NCI-H748 treated with DMSO at 0.1 percent for 48 hours (cell line): Measurements from ENCODE around the gene HSP90AA1.
"Not testable (repeated sequence)": the region's sequence is repeated elsewhere in the genome, so short reads cannot be mapped to it uniquely, and the experiment has no call there.

Source experiments
- DNase-seq: peaks from one replicate; lab custom pipeline; 2025; lab: John Stamatoyannopoulos, UW

HSP90AA1 gene

GRCh38 chr14:102066041-102066451, 20.8 kb downstream of the HSP90AA1 start:
- DNase-seq = no peak

GRCh38 chr14:102064590-102064989, 22.3 kb downstream of the HSP90AA1 start:
- not testable (repeated sequence) for DNase-seq

GRCh38 chr14:102063808-102064429, 22.9 kb downstream of the HSP90AA1 start:
- no peak for DNase-seq

DNA sequence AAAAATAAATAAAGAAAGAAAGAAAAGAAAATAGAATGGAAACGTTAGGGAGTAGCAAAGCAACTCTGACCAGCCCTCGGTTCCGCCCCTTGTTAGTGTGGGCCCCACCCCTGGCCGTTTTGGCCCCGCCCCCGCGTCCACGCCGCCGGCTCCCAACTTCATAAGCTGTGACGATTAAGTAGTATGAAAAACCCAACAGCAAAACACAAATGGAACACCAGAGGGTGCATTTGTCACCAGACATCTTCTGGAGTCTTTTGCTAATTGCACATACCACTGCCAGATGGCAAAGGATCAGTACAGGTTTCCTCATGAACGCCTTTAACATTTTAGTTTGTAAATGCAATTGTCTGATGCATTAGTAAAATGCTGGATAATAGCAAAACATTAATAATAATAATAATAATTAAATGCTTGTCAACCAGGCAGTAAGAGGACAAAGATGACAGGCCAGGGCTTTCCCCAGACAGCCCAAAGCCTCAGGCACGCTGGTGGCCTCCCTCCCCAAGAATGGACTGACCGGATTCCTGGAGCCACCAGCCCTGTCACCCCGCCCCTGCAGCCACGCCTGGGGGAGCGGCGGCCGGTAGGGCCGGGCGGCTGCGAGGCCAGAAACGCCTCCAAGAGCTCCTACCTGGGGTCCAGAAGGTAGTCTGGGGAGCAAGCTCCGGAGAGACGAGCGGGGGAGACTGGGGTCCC, 23.6 kb downstream of the HSP90AA1 start:
- DNase-seq = peak; percentile 36

GRCh38 chr14:102058961-102059360, 27.9 kb downstream of the HSP90AA1 start:
- no peak for DNase-seq

DNA sequence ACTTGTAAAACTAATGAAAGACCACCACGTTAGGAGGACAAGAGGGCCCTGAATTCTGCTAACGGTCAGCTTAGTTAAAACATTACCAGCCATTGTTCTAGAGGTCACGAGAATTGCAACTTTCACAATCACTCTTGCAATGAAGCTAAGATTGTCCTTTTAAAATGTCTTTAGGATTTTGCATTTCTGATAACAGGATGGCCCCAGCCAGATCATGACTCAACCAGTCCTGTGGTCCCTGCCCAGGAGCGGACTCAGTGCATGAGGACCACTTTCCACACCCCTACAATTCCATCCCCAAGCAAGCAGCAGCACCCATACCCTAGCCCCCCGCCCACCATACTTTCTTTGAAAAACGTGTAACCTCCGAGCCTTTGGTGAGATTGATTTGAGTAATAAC, 28.7 kb downstream of the HSP90AA1 start:
- DNase-seq = no peak

DNA sequence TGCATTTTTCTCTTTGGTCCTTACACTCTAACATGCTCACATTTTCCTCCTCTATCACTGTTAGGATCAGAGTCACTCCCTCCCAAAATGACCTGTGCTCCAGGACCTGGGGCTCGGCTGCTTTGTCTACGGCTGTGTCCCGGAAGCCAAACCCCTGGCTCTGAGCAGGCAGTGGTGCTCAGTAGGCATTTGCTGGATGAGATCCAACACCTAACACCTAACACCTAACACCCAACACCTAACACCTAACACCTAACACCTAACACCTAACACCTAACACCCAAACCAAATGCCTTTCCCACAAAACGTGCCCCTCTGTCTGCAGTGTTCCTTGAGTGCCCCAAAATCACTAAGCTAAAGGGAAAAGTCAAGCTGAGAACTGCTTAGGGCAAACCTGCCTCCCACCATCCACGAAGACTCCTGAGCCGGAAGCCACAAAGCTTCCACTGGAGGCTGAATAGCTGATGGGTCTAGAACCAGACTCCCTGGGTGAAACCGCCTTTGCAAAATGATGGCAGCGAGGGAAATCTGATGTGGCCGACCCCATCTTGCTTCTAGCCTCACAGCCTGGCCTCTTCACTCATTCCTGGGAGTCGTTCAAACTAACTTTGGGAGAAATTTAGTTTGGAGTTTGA, 29.2 kb downstream of the HSP90AA1 start:
- no peak for DNase-seq

DNA sequence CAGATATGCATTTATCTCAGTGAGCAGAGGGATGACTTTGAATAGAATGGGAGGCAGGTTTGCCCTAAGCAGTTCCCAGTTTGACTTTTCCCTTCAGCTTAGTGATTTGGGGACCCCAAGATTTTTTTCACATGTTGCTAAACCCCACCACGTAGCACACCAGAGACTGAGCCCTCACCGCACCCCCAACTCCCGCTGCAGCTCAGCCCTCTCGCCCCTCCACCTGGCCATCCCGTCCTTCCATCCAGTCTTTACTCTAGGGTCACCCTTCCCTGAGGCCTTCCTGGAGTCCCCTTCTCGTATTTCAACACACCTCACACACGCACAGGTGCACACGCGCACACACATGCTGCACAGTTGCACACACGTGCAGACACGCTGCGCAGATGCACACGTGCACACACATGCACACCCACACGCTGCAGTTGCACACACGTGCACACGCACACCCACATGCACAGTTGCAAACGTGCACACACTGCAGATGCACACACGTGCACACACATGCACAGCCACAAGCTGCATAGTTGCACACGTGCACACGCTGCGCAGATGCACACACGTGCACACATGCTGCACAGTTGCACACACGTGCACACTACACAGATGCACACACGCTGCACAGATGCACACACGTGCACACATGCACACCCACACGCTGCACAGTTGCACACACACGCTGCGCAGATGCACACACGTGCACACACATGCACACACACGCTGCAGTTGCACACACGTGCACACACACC, 30.0 kb downstream of the HSP90AA1 start:
- no peak for DNase-seq

- no peak for DNase-seq
Observed at GRCh38 chr14:102055181-102055901, 31.5 kb downstream of the HSP90AA1 start.

- no peak for DNase-seq
Observed at GRCh38 chr14:102052522-102052921, 34.3 kb downstream of the HSP90AA1 start.

DNA sequence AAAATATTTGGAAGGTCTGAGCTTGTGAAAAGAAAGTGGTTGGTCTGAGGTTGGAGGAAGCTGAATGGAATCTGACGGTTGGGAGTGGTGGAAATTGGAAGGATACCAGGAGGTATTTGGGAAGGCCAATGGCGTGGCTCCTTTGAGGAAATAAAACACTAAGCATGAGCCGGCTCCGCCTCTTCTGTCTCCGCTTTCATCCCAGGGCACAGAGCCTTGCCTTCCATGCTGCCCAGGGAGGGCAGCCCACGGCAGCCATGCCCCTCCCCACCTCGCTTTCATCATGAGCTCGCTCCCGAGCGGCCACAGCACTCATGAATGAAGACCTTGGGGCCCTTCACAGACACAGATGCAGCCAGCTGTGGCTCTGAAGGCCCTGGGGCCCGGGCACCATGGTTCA, 36.2 kb downstream of the HSP90AA1 start:
- DNase-seq = no peak

- no peak for DNase-seq
Observed at GRCh38 chr14:102050026-102050405, 36.8 kb downstream of the HSP90AA1 start.

GRCh38 chr14:102049258-102050025, 37.4 kb downstream of the HSP90AA1 start:
- no peak for DNase-seq

DNA sequence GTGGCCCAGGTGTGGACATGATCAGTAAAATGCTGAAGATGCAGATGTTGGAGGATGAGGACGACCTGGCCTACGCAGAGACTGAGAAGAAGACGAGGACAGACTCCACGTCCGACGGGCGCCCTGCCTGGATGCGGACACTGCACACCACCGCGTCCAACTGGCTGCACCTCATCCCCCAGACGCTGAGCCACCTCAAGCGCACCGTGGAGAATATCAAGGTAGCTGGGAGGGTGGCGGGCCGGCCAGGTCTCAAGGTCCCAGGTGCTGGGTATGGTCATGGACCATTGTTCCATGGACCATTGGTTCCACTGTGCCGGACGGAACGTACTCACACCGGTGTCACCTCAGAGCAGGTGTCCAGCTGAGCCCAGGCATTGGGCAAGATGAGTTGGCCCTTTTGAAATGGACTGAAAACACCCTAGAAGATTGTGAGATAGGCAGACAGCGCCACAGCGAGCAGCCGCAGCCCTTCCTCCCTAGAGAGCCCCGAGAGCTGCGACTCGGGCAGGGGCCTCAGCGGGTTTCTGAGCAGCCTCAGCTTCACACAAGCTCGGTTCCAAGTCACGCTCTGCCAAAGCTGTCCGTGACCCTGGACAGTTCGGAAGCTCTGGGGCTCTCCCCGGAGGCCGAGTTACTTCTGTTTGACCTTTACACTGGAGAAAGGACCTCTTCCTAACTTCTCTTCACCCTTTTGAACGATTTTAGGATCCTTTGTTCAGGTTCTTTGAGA, 38.9 kb downstream of the HSP90AA1 start:
- no peak for DNase-seq

- peak; percentile 17 for DNase-seq
Observed at GRCh38 chr14:102046337-102047278, 40.2 kb downstream of the HSP90AA1 start.

- no peak for DNase-seq
Observed at GRCh38 chr14:102044566-102044965, 42.3 kb downstream of the HSP90AA1 start.

DNA sequence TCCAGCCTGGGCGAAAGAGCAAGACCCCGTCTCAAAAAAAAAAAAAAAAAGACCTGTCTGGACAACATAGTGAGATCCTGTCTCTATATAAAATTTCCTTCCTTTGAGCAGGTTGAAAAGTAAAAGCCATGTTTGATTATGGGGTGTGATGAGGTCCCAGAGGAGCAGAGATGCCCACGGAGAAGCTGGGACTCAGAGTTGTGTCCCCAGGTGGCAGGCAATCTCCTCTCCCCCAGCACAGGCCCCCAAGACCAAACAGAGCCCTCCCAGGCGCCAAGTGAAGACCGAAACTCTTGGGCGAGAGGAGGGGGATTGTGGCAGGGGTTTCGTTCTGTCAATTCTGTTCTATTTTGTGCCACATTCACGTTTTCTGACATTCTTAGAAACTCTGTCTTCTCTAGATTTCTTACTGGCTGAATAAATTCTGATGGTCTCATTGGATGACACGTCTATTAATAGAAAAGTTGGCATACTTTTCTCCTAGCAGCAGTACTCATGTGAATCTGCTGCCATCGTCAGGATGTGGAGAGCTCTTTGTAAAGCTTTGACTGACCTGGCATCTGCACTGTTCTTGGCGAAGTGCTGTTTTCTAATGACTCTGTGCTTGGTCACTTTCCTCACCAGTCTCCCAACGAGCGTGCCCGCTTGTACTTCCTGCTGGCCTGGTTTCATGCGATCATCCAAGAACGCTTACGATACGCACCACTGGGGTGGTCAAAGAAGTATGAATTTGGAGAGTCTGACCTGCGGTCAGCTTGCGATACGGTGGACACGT, 43.4 kb downstream of the HSP90AA1 start:
- DNase-seq = no peak

GRCh38 chr14:102042699-102043098, 44.1 kb downstream of the HSP90AA1 start:
- DNase-seq = no peak

DNA sequence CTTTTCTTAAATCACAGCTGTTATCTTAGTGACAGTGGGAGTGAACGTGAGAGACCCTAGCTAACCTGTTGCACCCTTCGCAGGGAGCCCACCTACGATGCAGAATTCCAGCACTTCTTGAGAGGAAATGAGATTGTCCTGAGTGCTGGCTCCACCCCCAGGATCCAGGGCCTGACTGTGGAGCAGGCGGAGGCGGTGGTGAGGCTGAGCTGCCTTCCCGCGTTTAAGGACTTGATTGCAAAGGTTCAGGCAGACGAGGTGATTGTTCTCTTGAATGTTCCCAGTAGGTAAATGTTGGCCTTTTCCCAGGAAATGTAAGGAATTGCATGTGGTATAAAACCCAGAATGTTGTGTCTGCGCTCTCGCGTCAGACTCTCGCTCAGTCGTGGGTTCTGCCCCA, 46.7 kb downstream of the HSP90AA1 start:
- no peak for DNase-seq
